HFFc6 (cell line): Measurements from ENCODE around the gene INTS6. TPM values are rescaled to one million over a fixed set of nuclear protein-coding genes. Genes with fewer than 3 reads are reported as not detected.

ENCODE experiments used
- DNase-seq: peaks from one replicate; pipeline ENCODE4 v3.0.0-alpha.2; 2018
- H3K27ac Mint-ChIP-seq: 2 replicates; pipeline ENCODE4 v1.8.0; 2020; ENCODE audit warnings: mild to moderate bottlenecking, mixed read lengths
- H3K27me3 Mint-ChIP-seq: 2 replicates; pipeline ENCODE4 v1.8.0; 2021; ENCODE audit warnings: mild to moderate bottlenecking, moderate library complexity, mixed read lengths; ENCODE audit not compliant: insufficient read depth
- H3K36me3 Mint-ChIP-seq: 2 replicates; pipeline ENCODE4 v1.8.0; 2021; ENCODE audit warnings: low read depth, mixed read lengths
- H3K4me1 Mint-ChIP-seq: 2 replicates; pipeline ENCODE4 v1.8.0; 2020; ENCODE audit warnings: low read depth, mixed read lengths
- H3K4me3 Mint-ChIP-seq: 2 replicates; pipeline ENCODE4 v1.8.0; 2020; ENCODE audit warnings: mild to moderate bottlenecking, moderate library complexity, mixed read lengths
- H3K9me3 Mint-ChIP-seq: 2 replicates; pipeline ENCODE4 v1.8.0; 2020; ENCODE audit warnings: mild to moderate bottlenecking, mixed read lengths
- CTCF ChIP-seq: fragments of 200-600 bp; sonication (generic); IDR thresholded peaks from 2 replicates; pipeline ENCODE4 v1.5.0; 2021; ENCODE audit warnings: antibody characterized with exemption, mild to moderate bottlenecking
- total RNA-seq, 6 experiments: library from RNA; stranded (reverse); fragmentation: NEBNext Ultra II Directional; extraction: Animal tissue kit (Norgen Biotek cat#: 25700); gene quantifications; 2 replicates in 1 of 6; 3 replicates in 5 of 6; pipeline ENCODE4 v1.2.3, GENCODE V29; 2021

The INTS6 gene
- total RNA-seq, 6 experiments from 2014 or later: 32.4 to 38.6 (median 33.5) TPM

GRCh38 chr13:51346397-51346796 lies 106.4 kb downstream of the INTS6 start:
- Mint-ChIP-seq H3K27ac (no peak overlapping the region), H3K36me3 (peaks cover 6% of the 10 kb centered on the region), H3K4me3 (no peak overlapping the region; the same call in 1 of the 2 replicates), H3K9me3 (no peaks in the 10 kb centered on the region), H3K4me1 (peaks cover 22% of the 10 kb centered on the region), H3K27me3 (peaks cover 2% of the 10 kb centered on the region; the same call in 1 of the 2 replicates)
- TF ChIP-seq CTCF: no peak
- DNase-seq: no peak

DNA sequence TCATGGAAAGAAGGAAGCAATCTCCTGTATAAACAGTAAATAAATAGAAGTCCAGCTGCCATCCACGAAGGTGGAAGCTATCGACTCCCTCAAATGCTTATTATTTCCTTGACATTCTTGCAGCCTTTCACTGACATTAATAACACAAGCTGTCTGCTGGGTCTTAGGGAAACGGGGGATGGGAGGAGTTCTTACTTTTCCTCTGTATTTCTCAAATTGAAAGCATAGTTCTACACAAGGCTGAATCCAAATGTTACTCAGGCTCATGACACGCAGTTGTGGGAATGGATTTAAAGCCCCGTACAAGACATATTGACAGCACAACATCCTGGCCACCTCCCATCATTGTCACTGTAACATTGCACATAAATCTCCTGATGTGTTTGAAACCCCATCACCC lies 109.4 kb downstream of the INTS6 start:
- peaks cover 41% of the 10 kb centered on the region for H3K4me1 Mint-ChIP-seq
- no peak for DNase-seq
- no peaks in the 10 kb centered on the region for H3K36me3 Mint-ChIP-seq
- no peak overlapping the region for H3K4me3 Mint-ChIP-seq
- peaks cover 2% of the 10 kb centered on the region; the same call in 1 of the 2 replicates for H3K27me3 Mint-ChIP-seq
- no peak overlapping the region for H3K27ac Mint-ChIP-seq
- no peaks in the 10 kb centered on the region for H3K9me3 Mint-ChIP-seq
- TF ChIP-seq CTCF: no peak

DNA sequence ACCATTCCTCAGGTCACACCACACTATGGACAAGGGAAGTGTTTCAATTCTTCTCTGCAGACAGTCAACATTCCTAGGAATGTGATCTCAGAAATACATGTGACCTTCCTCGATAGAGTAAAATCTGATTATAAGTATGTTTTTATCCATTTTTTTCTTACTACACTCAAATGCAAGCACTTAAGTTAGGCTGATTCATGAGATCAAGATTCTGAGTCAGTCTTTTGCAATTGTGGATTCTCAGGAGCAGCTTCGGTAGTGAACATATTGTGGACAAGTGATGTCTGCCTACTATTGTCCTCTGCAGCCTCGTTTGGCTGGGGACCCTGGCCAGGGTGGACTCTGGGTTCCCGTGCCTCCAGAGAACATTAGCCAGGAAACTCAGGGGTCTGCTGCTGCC lies 110.1 kb downstream of the INTS6 start:
- peaks cover 41% of the 10 kb centered on the region for H3K4me1 Mint-ChIP-seq
- H3K27ac Mint-ChIP-seq: peak overlapping the region; percentile 32; the same call in 1 of the 2 replicates
- peak; percentile 73 for DNase-seq
- no peaks in the 10 kb centered on the region for H3K36me3 Mint-ChIP-seq
- peak overlapping the region; percentile 32; the same call in 1 of the 2 replicates for H3K4me3 Mint-ChIP-seq
- H3K9me3 Mint-ChIP-seq: no peaks in the 10 kb centered on the region
- H3K27me3 Mint-ChIP-seq: peaks cover 2% of the 10 kb centered on the region; the same call in 1 of the 2 replicates
- TF ChIP-seq CTCF: no peak

- H3K27ac Mint-ChIP-seq: no peak overlapping the region
- H3K4me3 Mint-ChIP-seq: no peak overlapping the region
- peaks cover 2% of the 10 kb centered on the region; the same call in 1 of the 2 replicates for H3K27me3 Mint-ChIP-seq
- H3K36me3 Mint-ChIP-seq: no peaks in the 10 kb centered on the region
- TF ChIP-seq CTCF: no peak
- no peak for DNase-seq
- H3K9me3 Mint-ChIP-seq: no peaks in the 10 kb centered on the region
- H3K4me1 Mint-ChIP-seq: peaks cover 41% of the 10 kb centered on the region
These were observed 111.0 kb downstream of the INTS6 start for GRCh38 chr13:51341791-51342190.

GRCh38 chr13:51341232-51341631 lies 111.6 kb downstream of the INTS6 start:
- H3K9me3 Mint-ChIP-seq: no peaks in the 10 kb centered on the region
- no peak overlapping the region for H3K4me3 Mint-ChIP-seq
- H3K27ac Mint-ChIP-seq: no peak overlapping the region
- H3K4me1 Mint-ChIP-seq: peaks cover 41% of the 10 kb centered on the region
- TF ChIP-seq CTCF: no peak
- no peak for DNase-seq
- H3K27me3 Mint-ChIP-seq: peaks cover 2% of the 10 kb centered on the region; the same call in 1 of the 2 replicates
- no peaks in the 10 kb centered on the region for H3K36me3 Mint-ChIP-seq
